Measurements from ENCODE around the gene DIS3.
A peak's percentile ranks its signal among the peaks of the same experiment; 100 is the strongest.
"Not testable (repeated sequence)": the region's sequence is repeated elsewhere in the genome, so short reads cannot be mapped to it uniquely, and the experiment has no call there.

The DIS3 gene

GRCh38 chr13:72751220-72751619 is 30.5 kb downstream of the DIS3 start:
- no peak for DNase-seq (ENCODE audit: low read depth)

DNA sequence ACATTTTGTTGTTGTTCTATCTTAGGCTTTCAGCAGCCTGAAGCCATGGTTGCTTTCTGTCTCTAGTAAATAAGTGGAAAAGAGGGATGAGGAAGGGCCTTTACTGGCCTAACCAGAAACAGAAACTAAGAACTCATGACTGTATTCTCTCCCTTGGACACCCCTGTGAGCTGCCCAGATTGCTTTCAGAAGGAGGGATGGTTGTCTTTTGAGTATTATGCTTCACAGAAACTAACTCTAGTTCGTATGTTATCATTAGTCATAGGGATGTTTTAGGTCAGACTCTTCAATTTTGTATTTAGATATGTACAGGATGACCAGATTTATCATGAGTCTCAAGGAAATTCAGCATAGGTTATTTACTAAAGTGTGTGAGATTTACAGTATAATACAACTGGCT is 36.4 kb downstream of the DIS3 start:
- DNase-seq (ENCODE audit: low read depth): no peak

DNA sequence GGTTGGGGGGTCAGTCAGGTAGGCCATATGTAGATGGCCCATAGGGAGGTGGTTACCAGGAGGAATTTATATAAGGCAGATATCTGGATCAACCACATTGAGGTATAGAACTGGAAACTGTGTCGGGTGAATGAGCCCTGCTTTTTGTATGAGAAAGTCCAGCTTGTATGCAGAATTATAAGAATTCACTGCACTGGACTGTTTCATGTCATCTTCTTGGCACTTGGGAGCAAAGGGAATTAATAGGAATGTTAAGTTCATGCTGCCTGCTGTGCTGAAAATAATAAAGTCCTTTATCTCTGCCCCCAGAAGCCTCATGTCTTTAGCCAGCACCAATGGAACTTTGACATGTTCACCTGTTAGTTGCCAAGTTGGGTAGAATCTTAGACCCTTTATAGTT is 41.7 kb downstream of the DIS3 start:
- DNase-seq (ENCODE audit: low read depth): no peak

GRCh38 chr13:72737033-72737432 is 44.7 kb downstream of the DIS3 start:
- DNase-seq (ENCODE audit: low read depth): no peak

GRCh38 chr13:72728290-72728605 is 53.5 kb downstream of the DIS3 start:
- DNase-seq (ENCODE audit: low read depth): no peak

DNA sequence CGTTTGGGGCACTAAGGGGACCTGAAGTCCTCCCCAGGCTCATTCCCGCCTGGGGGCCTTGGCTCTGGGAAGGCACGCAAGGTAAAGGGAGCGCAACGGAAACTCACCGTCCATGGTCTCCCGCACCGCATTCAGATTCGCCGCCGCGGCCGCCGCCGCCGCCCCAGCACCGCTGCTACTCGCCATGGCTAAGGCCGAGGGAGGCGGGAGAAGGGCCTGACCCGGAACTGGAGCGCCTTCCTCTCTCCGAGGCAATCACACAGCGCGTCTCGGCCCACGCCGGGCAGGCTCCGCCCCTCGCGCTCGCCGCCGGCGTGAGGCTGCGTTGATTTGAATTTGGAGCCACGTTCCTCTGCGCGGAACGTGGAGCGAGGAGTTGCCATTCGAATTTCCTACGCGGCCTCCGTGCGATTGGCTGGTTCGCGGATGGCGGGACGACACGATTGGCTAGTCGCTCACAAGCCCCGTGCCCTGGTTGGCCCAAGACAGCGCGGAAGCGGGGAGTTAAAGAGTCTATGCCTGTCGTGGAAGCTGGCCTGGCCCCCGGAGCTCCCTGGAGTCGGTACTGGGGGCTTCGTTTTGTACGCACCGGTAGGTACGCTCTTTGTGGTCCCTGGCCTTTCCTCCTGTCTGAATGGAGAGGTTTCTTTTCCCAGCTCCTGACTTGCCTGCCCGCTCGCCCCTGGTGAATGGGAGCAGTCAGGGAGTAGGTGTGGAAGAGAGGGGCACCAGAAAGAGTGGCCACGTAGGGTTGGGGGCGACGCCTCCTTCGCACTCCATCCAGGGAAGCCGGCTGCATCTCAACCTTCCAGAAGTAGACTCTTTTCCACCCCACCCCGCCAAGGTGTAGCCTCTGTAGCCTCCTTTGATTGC is 54.0 kb downstream of the DIS3 start, which contains the start of the genes BORA and MZT1:
Gene BORA (plus strand): TSS at position 507 of the 873 bp plus-strand sequence. CDS start 1,018 bp downstream, outside the sequence.
Gene MZT1 (minus strand): TSS at position 213 of the 873 bp plus-strand sequence. CDS start 27 bp downstream, at position 186.
- peak; percentile 90 for DNase-seq (ENCODE audit: low read depth)

DNA sequence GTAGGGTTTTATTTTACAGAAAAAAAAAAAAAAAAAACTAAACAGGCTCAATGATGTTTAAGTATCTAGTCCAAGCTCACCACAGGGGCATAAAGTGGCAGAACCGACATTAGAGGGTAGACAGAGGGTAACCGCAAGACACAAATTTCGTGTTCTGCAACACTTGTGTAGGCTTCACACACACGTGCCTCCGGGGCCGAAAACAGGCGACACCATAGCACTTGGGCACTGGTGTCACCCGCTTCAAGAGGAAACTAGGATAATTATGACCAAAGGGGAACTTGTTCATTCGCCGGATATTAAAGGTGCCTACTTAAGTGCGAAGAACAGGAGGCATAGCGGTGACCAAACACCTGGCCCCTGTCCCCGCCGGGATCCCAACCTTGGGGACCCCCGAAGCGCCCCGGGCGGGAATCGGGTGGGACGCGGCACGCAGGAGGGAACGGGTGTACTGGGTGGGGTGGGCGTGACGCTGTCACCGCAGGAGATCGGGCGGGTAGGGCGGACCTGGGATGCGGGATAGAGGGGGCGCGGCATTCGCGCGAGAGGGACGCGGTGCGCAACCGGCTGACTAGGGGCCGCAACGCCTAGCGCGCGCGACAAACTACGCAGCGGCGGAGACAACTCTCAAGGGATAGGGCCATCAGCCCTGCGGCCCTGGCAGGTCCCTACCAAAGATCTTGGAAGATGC is 54.8 kb downstream of the DIS3 start:
- no peak for DNase-seq (ENCODE audit: low read depth)

DNA sequence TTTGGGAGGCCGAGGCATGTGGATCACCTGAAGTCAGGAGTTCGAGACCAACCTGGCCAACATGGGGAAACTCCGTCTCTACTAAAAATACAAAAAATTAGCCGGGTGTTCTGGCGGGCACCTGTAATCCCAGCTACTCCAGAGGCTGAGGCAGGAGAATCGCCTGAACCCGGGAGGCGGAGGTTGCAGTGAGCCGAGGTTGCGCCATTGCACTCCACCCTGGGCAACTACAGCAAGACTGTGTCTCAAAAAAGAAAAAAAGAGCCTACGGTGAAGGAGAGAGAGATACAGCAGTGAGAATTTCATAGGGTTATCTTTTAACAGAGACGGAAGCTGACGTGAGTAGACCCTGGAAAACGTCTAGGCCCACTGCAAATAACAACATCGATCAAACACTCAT is 55.5 kb downstream of the DIS3 start:
- not testable (repeated sequence) for DNase-seq (ENCODE audit: low read depth)

- DNase-seq (ENCODE audit: low read depth): no peak
Observed at GRCh38 chr13:72716776-72717175, 64.9 kb downstream of the DIS3 start.

All from HS-27A (cell line).